ENCODE measurements around the gene PUM2.
A peak's percentile ranks its signal among the peaks of the same experiment; 100 is the strongest.

Gene PUM2

DNA sequence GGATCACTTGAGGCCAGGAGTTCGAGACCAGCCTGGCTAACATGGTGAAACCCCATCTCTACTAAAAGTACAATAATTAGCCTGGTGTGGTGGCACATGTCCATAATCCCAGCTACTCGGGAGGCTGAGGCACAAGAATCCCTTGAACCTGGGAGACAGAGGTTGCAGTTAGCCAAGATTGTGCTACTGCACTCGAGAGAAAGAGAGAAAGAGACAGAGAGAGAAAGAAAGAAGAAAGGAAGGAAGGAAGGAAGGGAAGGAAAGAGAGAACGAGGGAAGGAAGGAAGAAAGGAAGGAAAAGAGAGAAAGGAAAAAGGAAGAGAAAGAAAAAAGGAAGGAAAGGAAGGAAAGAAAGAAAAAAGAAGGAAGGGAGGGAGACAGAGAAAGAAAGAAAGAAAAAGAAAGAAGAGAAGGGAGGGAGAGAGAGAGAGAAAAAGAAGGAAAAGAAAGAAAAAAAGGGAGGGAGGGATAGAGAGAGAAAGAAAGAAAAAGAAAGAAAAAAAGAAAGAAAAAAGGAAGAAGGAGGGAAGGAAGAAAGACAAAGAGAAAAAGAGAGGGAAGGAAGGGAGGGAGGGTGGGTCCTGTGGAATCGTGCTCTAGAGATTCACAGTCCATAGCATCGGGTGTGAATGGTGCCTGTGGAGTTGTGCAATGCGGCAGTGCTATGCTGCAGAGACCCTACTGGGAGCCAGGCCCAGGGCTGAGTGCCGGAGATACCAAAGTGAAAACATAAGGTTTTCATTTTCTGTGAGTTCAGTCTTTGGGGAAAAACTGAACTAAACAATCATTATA, 121.1 kb downstream of the PUM2 start:
- peaks cover 76% of the 10 kb centered on the region for H3K27me3 Mint-ChIP-seq
- no peak for ATAC-seq (replicated peaks; ENCODE audit: extremely low read depth, poor library complexity, severe bottlenecking)
- H3K9me3 Mint-ChIP-seq: no peaks in the 10 kb centered on the region
- DNase-seq (ENCODE audit: low spot score in 2 of 2): no peak
- no peaks in the 10 kb centered on the region for H3K36me3 Mint-ChIP-seq (ENCODE audit: insufficient read depth)
- no peak overlapping the region for H3K4me3 Mint-ChIP-seq
- H3K4me1 Mint-ChIP-seq: no peaks in the 10 kb centered on the region
- no peak overlapping the region for H3K27ac Mint-ChIP-seq (ENCODE audit: low read depth)

DNA sequence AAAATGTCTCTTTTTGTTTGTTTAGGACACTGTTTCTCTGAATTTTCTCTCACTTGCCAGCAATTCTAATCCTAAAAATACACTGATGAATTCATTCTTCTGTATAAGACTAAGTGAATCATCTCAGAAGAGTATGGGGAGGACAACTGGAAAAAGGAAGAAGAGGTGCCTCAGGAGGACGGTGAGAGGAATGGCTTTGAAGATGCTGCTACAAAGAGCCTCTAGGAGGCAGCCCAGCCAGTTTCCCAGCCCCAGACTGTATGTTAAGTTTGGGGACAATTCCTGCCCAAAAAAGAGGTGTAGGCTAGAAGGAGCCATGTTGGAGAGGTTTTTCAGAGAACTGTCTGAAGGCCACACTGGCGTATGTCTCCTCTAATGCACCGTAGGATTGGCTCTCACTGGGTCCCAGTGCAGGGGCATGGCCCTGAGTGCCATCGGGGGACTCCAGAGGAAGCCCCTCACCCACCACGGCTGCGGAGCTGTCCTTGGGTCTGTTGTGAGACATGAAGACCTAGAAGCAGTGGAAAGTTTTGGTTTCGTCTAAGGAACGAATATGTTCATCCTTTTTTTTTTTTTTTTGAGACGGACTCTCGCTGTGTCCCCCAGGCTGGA, 122.6 kb downstream of the PUM2 start:
- Mint-ChIP-seq H3K36me3 (ENCODE audit: insufficient read depth) (no peaks in the 10 kb centered on the region), H3K27ac (ENCODE audit: low read depth) (no peak overlapping the region), H3K4me1 (no peaks in the 10 kb centered on the region), H3K4me3 (no peak overlapping the region), H3K9me3 (no peaks in the 10 kb centered on the region), H3K27me3 (peaks cover 65% of the 10 kb centered on the region)
- ATAC-seq (replicated peaks; ENCODE audit: extremely low read depth, poor library complexity, severe bottlenecking) (no peak), DNase-seq (ENCODE audit: low spot score in 2 of 2) (no peak)

DNA sequence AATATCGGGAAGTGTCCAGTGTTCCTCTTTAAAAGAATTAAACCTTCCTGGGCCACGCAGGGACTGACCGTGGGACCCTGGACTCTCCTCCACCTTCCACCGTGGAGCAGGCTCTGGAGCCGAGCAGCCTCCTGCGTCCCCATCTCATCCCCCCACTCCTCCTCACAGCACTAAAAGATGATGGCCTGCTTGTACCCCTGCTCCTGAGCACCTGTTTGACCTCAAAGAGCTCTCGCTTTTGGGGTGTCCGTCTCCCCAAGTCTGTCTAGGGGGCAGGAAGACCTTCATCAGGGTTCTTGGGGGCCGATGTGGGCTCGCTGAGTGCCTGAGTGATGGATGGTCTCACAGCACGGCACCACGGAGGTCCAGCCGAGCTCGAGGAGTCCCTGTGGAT, 124.5 kb downstream of the PUM2 start:
- DNase-seq (ENCODE audit: low spot score in 2 of 2): no peak
- no peak for ATAC-seq (replicated peaks; ENCODE audit: extremely low read depth, poor library complexity, severe bottlenecking)
- Mint-ChIP-seq H3K27ac (ENCODE audit: low read depth) (no peak overlapping the region), H3K4me3 (peak overlapping the region; percentile 40), H3K4me1 (no peaks in the 10 kb centered on the region), H3K36me3 (ENCODE audit: insufficient read depth) (no peaks in the 10 kb centered on the region), H3K27me3 (peaks cover 68% of the 10 kb centered on the region), H3K9me3 (no peaks in the 10 kb centered on the region)

- H3K4me1 Mint-ChIP-seq: no peaks in the 10 kb centered on the region
- no peaks in the 10 kb centered on the region for H3K9me3 Mint-ChIP-seq
- no peaks in the 10 kb centered on the region for H3K36me3 Mint-ChIP-seq (ENCODE audit: insufficient read depth)
- no peak for DNase-seq (ENCODE audit: low spot score in 2 of 2)
- no peak for ATAC-seq (replicated peaks; ENCODE audit: extremely low read depth, poor library complexity, severe bottlenecking)
- peaks cover 68% of the 10 kb centered on the region for H3K27me3 Mint-ChIP-seq
- H3K4me3 Mint-ChIP-seq: peak overlapping the region; percentile 25
- no peak overlapping the region for H3K27ac Mint-ChIP-seq (ENCODE audit: low read depth)
Observed at GRCh38 chr2:20225294-20226151, 125.1 kb downstream of the PUM2 start.

- no peak for DNase-seq (ENCODE audit: low spot score in 2 of 2)
- no peaks in the 10 kb centered on the region for H3K4me1 Mint-ChIP-seq
- H3K27me3 Mint-ChIP-seq: peaks cover 70% of the 10 kb centered on the region
- no peaks in the 10 kb centered on the region for H3K9me3 Mint-ChIP-seq
- H3K36me3 Mint-ChIP-seq (ENCODE audit: insufficient read depth): no peaks in the 10 kb centered on the region
- peak within 1 kb of the TSS; percentile 25 for H3K4me3 Mint-ChIP-seq
- ATAC-seq (replicated peaks; ENCODE audit: extremely low read depth, poor library complexity, severe bottlenecking): no peak
- no peak within 1 kb of the TSS for H3K27ac Mint-ChIP-seq (ENCODE audit: low read depth)
Observed at GRCh38 chr2:20224716-20225293, 125.8 kb downstream of the PUM2 start, which contains the start of gene SDC1. Gene SDC1 (minus strand): TSS chr2:20225130. CDS start chr2:20224867, 263 bp downstream.

DNA sequence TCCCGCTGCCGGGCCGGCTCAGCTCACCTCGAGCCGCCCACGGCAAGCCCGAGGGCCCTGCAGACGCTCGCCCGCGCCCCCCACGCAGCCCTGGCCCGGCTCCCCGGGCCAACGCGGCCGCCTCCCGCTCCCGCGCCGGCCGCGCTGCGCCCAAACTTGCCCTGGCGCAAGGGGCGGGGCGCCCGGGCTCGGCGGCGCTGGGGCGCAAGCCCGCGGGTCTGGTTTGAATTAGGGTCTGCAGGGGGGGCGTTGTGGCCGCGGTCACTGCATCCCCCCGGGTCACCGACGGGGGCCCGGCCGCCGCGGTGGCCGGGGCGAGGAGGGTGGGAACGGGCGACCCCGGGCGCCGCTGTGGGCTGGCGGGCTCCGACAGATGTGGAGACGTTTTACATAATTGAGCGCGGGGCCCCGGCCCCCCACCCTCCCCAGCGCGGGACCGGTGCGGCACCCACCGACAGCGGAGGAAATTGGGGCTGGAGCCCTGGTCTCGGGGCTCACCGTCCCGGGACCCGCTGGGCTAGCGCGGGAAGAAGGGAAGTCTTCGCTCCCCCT, 126.4 kb downstream of the PUM2 start:
- no peak for ATAC-seq (replicated peaks; ENCODE audit: extremely low read depth, poor library complexity, severe bottlenecking)
- H3K9me3 Mint-ChIP-seq: no peaks in the 10 kb centered on the region
- H3K27ac Mint-ChIP-seq (ENCODE audit: low read depth): no peak overlapping the region
- H3K36me3 Mint-ChIP-seq (ENCODE audit: insufficient read depth): no peaks in the 10 kb centered on the region
- H3K4me1 Mint-ChIP-seq: no peaks in the 10 kb centered on the region
- H3K4me3 Mint-ChIP-seq: no peak overlapping the region
- H3K27me3 Mint-ChIP-seq: peaks cover 65% of the 10 kb centered on the region
- DNase-seq (ENCODE audit: low spot score in 2 of 2): no peak

- Mint-ChIP-seq H3K4me3 (no peak overlapping the region), H3K36me3 (ENCODE audit: insufficient read depth) (no peaks in the 10 kb centered on the region), H3K4me1 (no peaks in the 10 kb centered on the region), H3K27me3 (peaks cover 64% of the 10 kb centered on the region), H3K9me3 (no peaks in the 10 kb centered on the region), H3K27ac (ENCODE audit: low read depth) (no peak overlapping the region)
- no peak for DNase-seq (ENCODE audit: low spot score in 2 of 2)
- no peak for ATAC-seq (replicated peaks; ENCODE audit: extremely low read depth, poor library complexity, severe bottlenecking)
Observed at GRCh38 chr2:20223407-20224163, 127.1 kb downstream of the PUM2 start.

DNA sequence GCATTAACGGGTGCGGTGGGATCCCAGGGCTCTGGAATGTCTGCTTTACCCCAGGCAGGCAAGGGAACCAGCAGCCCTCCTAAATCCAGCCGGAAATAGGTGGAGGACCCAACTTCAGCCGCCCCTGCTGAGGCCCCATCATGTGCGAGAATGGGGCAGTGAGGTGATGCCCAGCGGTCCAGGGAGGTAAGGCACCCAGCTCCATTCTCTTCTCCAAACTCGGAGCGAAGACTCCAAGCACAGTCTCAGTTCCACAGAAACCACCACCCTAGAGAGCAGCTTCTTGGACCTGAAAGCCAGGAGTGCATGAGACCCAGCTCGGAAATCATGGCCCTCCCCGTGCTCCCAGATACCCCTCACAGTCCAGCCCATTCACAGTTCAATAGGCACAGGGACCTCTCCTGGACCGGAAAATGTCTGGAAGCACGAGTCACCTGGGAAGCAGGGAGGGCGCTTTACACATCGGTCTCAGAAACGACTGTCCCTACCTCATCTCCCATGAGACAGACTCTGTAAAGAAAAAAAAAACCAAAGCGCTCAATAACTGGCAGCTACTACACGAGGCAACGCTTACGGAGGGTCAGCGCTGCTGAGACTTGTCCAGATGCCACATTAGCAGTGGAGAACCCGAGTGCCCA, 127.8 kb downstream of the PUM2 start:
- ATAC-seq (replicated peaks; ENCODE audit: extremely low read depth, poor library complexity, severe bottlenecking) (no peak), DNase-seq (ENCODE audit: low spot score in 2 of 2) (no peak)
- no peak overlapping the region for H3K27ac Mint-ChIP-seq (ENCODE audit: low read depth)
- peak overlapping the region; percentile 16 for H3K4me3 Mint-ChIP-seq
- no peaks in the 10 kb centered on the region for H3K9me3 Mint-ChIP-seq
- peaks cover 64% of the 10 kb centered on the region for H3K27me3 Mint-ChIP-seq
- H3K36me3 Mint-ChIP-seq (ENCODE audit: insufficient read depth): no peaks in the 10 kb centered on the region
- H3K4me1 Mint-ChIP-seq: no peaks in the 10 kb centered on the region

GRCh38 chr2:20222014-20222768, 128.5 kb downstream of the PUM2 start:
- Mint-ChIP-seq H3K27ac (ENCODE audit: low read depth) (no peak overlapping the region), H3K4me3 (peak overlapping the region; percentile 16), H3K36me3 (ENCODE audit: insufficient read depth) (no peaks in the 10 kb centered on the region), H3K4me1 (no peaks in the 10 kb centered on the region), H3K27me3 (peaks cover 58% of the 10 kb centered on the region), H3K9me3 (no peaks in the 10 kb centered on the region)
- ATAC-seq (replicated peaks; ENCODE audit: extremely low read depth, poor library complexity, severe bottlenecking) (no peak), DNase-seq (ENCODE audit: low spot score in 2 of 2) (no peak)

GRCh38 chr2:20221555-20221973, 129.1 kb downstream of the PUM2 start:
- Mint-ChIP-seq H3K27ac (ENCODE audit: low read depth) (no peak overlapping the region), H3K36me3 (ENCODE audit: insufficient read depth) (no peaks in the 10 kb centered on the region), H3K4me3 (no peak overlapping the region), H3K9me3 (no peaks in the 10 kb centered on the region), H3K4me1 (no peaks in the 10 kb centered on the region), H3K27me3 (peaks cover 55% of the 10 kb centered on the region)
- DNase-seq (ENCODE audit: low spot score in 2 of 2): no peak
- no peak for ATAC-seq (replicated peaks; ENCODE audit: extremely low read depth, poor library complexity, severe bottlenecking)

Measured in central memory CD8-positive, alpha-beta T cell (primary cell).